Spleen (tissue), 11 donors: ENCODE measurements around the gene BROX. TPM values are rescaled to one million over a fixed set of nuclear protein-coding genes. Genes with fewer than 3 reads are reported as not detected.
A peak's percentile ranks its signal among the peaks of the same experiment; 100 is the strongest.

ENCODE experiments used
- DNase-seq: peaks from one replicate; pipeline ENCODE4 v3.0.0-alpha.2; 2020
- H3K27ac ChIP-seq, 8 donors: fragments of 200-600 bp; sonication (generic) in 7 of 8; 1 replicate in 4 of 8; 2 replicates in 4 of 8; pipeline versions ENCODE4 v1.5.0 to v1.8.0; 2016 to 2021; ENCODE audit warnings: inconsistent platforms in 4 of 8, mild to moderate bottlenecking in 4 of 8, moderate library complexity in 1 of 8
- H3K27me3 ChIP-seq, 7 donors: fragments of 200-600 bp; sonication (generic) in 6 of 7; replicated peaks in 1 of 7; 1 replicate in 4 of 7; 2 replicates in 3 of 7; pipeline versions ENCODE4 v1.5.0 to v1.8.0; 2016 to 2021; ENCODE audit warnings: inconsistent platforms in 3 of 7, mild to moderate bottlenecking in 1 of 7
- H3K36me3 ChIP-seq, 6 donors: fragments of 200-600 bp; sonication (generic) in 5 of 6; 1 replicate in 4 of 6; 2 replicates in 2 of 6; pipeline versions ENCODE4 v1.5.0 to v1.8.0; 2016 to 2021; ENCODE audit warnings: inconsistent platforms in 2 of 6
- H3K4me1 ChIP-seq, 6 donors: fragments of 200-600 bp; sonication (generic) in 5 of 6; 1 replicate in 3 of 6; 2 replicates in 3 of 6; pipeline versions ENCODE4 v1.5.0 to v1.8.0; 2016 to 2021; ENCODE audit warnings: inconsistent platforms in 3 of 6
- H3K4me3 ChIP-seq, 8 donors: fragments of 200-600 bp; sonication (generic) in 7 of 8; 1 replicate in 4 of 8; 2 replicates in 4 of 8; pipeline versions ENCODE4 v1.5.0 to v1.8.0; 2016 to 2021; ENCODE audit warnings: inconsistent platforms in 4 of 8, mild to moderate bottlenecking in 4 of 8, moderate library complexity in 2 of 8
- H3K9me3 ChIP-seq, 8 donors: fragments of 200-600 bp; sonication (generic) in 7 of 8; 1 replicate in 4 of 8; 2 replicates in 4 of 8; pipeline versions ENCODE4 v1.5.0 to v1.8.0; 2016 to 2021; ENCODE audit warnings: inconsistent platforms in 4 of 8
- POLR2A ChIP-seq, 3 donors: fragments of 450-650 bp; IDR thresholded peaks; one replicate each; pipeline ENCODE4 v1.5.1; 2017; ENCODE audit warnings: antibody characterized with exemption in 3 of 3, mild to moderate bottlenecking in 1 of 3
- POLR2AphosphoS5 ChIP-seq, 3 donors: sonication (generic); formaldehyde crosslinking; IDR thresholded peaks; one replicate each; pipeline ENCODE4 v1.5.1; 2017; ENCODE audit warnings: antibody characterized with exemption in 3 of 3
- WGBS, 5 donors: extraction: QIAGEN DNeasy Blood & Tissue Kit in 3 of 5; methylation state at CpG; one replicate each; pipeline versions ENCODE4 v1.1.5 to v1.1.7; 2013 to 2018; 5-methylcytosine and 5-hydroxymethylcytosine counted together
- intact Hi-C: fragments of 100-400 bp; cut with DNase I; formaldehyde crosslinking; loops from one replicate; pipeline ENCODE4 v1.15.0; 2023; ENCODE audit warnings: low total_unique reads
- polyA plus RNA-seq, 3 donors: library from polyadenylated mRNA; stranded (reverse); fragments of 200-250 nt; gene quantifications; one replicate each; pipeline ENCODE4 v1.2.1, GENCODE V29; 2013
- total RNA-seq, 7 donors: library from RNA; depleted of rRNA in 3 of 7; stranded (reverse); fragments of >200 nt in 3 of 7; fragmentation: NEBNext Ultra II Directional in 4 of 7; extraction: Animal tissue kit (Norgen Biotek cat#: 25700) in 4 of 7; gene quantifications; one replicate each; pipeline versions ENCODE4 v1.1.0 to v1.2.1, GENCODE V29; 2016 to 2021
- TF ChIP-seq, protein P1 (sequence below), 11 experiments: fragments of 200-600 bp in 7 of 11; fragments of 450-650 bp in 4 of 11; sonication (generic) in 4 of 11; IDR thresholded peaks in 8 of 11; conservative IDR thresholded peaks in 3 of 11; 1 replicate in 7 of 11; 2 replicates in 4 of 11; pipeline versions ENCODE4 v1.4.0 to v1.8.0; 2016 to 2021; ENCODE audit warnings: antibody characterized with exemption in 11 of 11, inconsistent platforms in 4 of 11, mild to moderate bottlenecking in 1 of 11
- donor health status: healthy with polysubstance abuse.
- donor health status: DM: no; HTN: no; CAD: no; lungs with moderate emphysema.
- donor health status: DM: no; HTN: no; CAD: no.
- donor health status: Bipolar disorder and iron deficiency.
- donor health status: healthy.
- donor health status: DM: no; HTN: no; CAD: no.
- donor health status: DM: yes; HTN: yes; CAD: no.

The BROX gene
- total and polyA plus RNA-seq, 10 donors: 18.5 to 76.6 (median 47.6) TPM

DNA sequence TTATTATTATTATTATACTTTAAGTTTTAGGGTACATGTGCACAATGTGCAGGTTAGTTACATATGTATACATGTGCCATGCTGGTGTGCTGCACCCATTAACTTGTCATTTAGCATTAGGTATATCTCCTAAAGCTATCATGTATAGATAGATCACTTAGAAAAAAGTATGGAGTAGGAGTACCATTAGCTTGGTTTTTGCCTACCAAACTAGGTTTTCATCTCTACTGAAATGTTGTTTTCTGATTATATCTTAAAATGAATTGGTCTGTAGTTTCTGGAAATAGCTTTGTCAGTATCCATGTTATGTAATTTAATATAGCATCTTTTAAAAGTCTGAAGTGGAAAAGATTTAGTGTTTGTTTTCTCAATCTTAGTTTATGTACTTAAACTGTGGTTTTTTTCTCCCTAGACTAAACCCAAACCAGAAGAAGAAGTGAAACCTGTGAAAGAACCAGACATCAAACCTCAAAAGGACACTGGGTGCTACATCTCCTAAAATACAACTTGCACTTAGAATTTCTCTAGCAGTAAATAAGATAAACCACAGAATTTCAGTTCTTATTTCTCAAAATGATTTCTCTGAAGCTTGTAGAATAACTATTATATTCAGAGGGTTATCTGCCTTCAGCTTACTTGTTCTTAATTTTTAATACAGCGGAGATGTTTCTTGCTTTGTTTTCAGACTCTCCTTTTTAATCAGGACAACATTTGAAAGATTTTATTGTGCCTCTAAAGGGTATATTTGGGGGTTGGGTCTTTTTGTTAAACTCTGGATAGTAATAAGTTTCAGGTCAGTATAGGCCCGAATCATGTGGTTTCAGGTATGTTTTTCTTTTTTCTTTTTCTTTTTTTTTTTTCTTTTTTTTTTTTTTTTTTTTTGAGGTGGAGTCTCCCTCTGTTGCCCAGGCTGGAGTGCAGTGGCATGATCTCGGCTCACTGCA, 20.1 kb downstream of the BROX start:
- Histone ChIP-seq H3K27ac (peak overlapping the region; percentile 32 to 89 (median 78)), H3K4me1 (peaks cover 0 to 83% (median 21%) of the 10 kb centered on the region in 6 donors), H3K27me3 (no peaks in the 10 kb centered on the region), H3K36me3 (peaks cover 0 to 99% (median 81%) of the 10 kb centered on the region in 6 donors), H3K9me3 (no peaks in the 10 kb centered on the region), H3K4me3 (peak overlapping the region in 1 of 8 donors; percentile 46)
- WGBS, 5 donors: 53 to 85% (median 60%) methylated on average over 3 of the region's 3 CpGs
- intact Hi-C loops: no loop called here
- no peak for TF ChIP-seq POLR2AphosphoS5 (IDR thresholded peaks at IDR 0.05)
- no peak for DNase-seq

DNA sequence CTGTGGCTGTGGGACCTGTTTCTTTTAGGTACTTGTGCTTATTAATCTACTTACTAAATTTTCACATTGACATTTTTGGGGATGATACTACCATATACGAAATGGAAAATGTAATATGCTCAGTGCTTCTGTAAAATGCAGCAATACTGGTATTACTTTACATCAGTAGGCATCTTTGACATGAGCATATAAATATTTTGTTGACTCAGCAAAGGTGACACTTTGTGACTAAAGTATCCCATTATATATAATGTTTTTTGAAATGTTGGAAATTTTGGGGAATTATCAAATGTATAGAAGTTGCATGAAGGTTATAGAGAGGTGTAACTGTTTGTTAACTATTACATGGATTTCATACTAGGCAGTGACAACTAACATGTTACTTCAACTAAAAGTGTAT, 22.4 kb downstream of the BROX start:
- intact Hi-C loops: no loop called here
- TF ChIP-seq POLR2A (IDR thresholded peaks at IDR 0.05): no peak
- no peak for TF ChIP-seq POLR2AphosphoS5 (IDR thresholded peaks at IDR 0.05)
- TF ChIP-seq, protein P1, sequence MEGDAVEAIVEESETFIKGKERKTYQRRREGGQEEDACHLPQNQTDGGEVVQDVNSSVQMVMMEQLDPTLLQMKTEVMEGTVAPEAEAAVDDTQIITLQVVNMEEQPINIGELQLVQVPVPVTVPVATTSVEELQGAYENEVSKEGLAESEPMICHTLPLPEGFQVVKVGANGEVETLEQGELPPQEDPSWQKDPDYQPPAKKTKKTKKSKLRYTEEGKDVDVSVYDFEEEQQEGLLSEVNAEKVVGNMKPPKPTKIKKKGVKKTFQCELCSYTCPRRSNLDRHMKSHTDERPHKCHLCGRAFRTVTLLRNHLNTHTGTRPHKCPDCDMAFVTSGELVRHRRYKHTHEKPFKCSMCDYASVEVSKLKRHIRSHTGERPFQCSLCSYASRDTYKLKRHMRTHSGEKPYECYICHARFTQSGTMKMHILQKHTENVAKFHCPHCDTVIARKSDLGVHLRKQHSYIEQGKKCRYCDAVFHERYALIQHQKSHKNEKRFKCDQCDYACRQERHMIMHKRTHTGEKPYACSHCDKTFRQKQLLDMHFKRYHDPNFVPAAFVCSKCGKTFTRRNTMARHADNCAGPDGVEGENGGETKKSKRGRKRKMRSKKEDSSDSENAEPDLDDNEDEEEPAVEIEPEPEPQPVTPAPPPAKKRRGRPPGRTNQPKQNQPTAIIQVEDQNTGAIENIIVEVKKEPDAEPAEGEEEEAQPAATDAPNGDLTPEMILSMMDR (IDR thresholded peaks at IDR 0.05 in 8 of 11, conservative IDR thresholded peaks at IDR 0.05 in 3 of 11): no peak
- Histone ChIP-seq H3K27ac (peak overlapping the region in 5 of 8 donors; percentile 78 to 89 (median 81)), H3K4me1 (peaks cover 0 to 94% (median 31%) of the 10 kb centered on the region in 6 donors), H3K9me3 (no peaks in the 10 kb centered on the region), H3K4me3 (peak overlapping the region in 1 of 8 donors; percentile 46), H3K36me3 (peaks cover 0 to 83% (median 59%) of the 10 kb centered on the region in 6 donors), H3K27me3 (no peaks in the 10 kb centered on the region)
- 83 to 92% (median 90%) methylated on average over 1 of the region's 1 CpG for WGBS, 5 donors
- no peak for DNase-seq

DNA sequence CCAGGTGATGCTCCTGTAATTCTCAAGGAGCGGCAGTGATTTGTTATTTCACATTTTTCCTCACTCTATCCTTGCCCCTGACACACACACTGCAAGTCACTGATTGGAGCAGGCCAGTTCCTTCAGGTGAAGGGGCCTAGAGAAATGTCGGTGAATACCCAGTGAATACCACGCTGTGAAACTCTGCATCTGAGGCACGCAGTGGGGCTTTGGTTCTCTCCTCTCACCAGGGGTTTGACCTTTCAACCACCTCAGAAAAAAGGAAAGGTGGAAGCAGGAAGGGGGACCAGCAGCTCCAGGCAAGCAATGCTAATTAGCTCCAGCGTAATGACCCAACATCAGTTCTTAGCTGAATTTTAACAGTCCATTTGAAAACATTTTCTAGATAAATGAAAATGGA, 24.1 kb downstream of the BROX start:
- WGBS, 5 donors: 77 to 89% (median 85%) methylated on average over 5 of the region's 5 CpGs
- no peak for DNase-seq
- Histone ChIP-seq H3K36me3 (peaks cover 0 to 65% (median 42%) of the 10 kb centered on the region in 6 donors), H3K4me3 (no peak overlapping the region), H3K27me3 (no peaks in the 10 kb centered on the region), H3K27ac (peak overlapping the region in 3 of 8 donors; percentile 4 to 89 (median 55)), H3K9me3 (no peaks in the 10 kb centered on the region), H3K4me1 (peaks cover 0 to 88% (median 25%) of the 10 kb centered on the region in 6 donors)
- TF ChIP-seq POLR2A (IDR thresholded peaks at IDR 0.05): no peak
- TF ChIP-seq, protein P1 (IDR thresholded peaks at IDR 0.05 in 8 of 11, conservative IDR thresholded peaks at IDR 0.05 in 3 of 11): no peak
- no peak for TF ChIP-seq POLR2AphosphoS5 (IDR thresholded peaks at IDR 0.05)
- intact Hi-C loops: no loop called here

DNA sequence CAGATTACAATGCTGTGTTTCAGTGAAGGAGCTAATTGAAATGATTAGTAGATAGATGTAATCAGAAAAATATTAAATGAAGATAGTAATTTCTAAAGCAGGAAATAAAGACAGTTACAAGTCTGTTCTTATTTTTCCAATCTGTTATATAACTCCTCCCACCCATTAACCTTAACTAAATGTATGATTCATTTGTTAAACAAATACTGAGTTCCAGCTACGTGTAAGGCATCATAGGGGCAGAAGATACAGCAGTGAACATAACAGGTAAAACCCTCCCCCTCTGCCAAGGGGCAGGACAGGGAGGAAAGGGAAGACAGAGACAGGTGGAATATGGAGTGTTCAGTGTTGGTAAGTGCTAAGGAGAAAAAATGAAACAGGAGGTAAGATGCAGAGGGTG, 24.6 kb downstream of the BROX start, which contains the start of gene FAM177B:
FAM177B (plus strand) TSS at position 231 of the 400 bp plus-strand sequence. CDS start 9,344 bp downstream, outside the sequence.
- Histone ChIP-seq H3K36me3 (peaks cover 0 to 60% (median 37%) of the 10 kb centered on the region in 6 donors), H3K9me3 (no peaks in the 10 kb centered on the region), H3K27me3 (no peaks in the 10 kb centered on the region), H3K4me3 (peak within 1 kb of the TSS in 3 of 8 donors; percentile 0 to 43 (median 2)), H3K27ac (peak within 1 kb of the TSS in 4 of 8 donors; percentile 46 to 89 (median 68)), H3K4me1 (peaks cover 0 to 83% (median 20%) of the 10 kb centered on the region in 6 donors)
- DNase-seq: no peak
- peak in 1 of 3 donors; percentile 42 for TF ChIP-seq POLR2AphosphoS5 (IDR thresholded peaks at IDR 0.05)
- no peak for TF ChIP-seq POLR2A (IDR thresholded peaks at IDR 0.05)
- TF ChIP-seq, protein P1 (IDR thresholded peaks at IDR 0.05 in 8 of 11, conservative IDR thresholded peaks at IDR 0.05 in 3 of 11): no peak
- WGBS, 5 donors: 43 to 67% (median 62%) methylated on average over 1 of the region's 1 CpG
- intact Hi-C loops: no loop called here
